K562 (cell line): ENCODE measurements around the gene LMOD1. TPM values are rescaled to one million over a fixed set of nuclear protein-coding genes. Genes with fewer than 3 reads are reported as not detected.
A peak's percentile ranks its signal among the peaks of the same experiment; 100 is the strongest.

Experiments used
- BRF2 ChIP-seq: IDR thresholded peaks from 3 replicates; pipeline ENCODE4 v1.6.1; 2011; ENCODE audit warnings: borderline replicate concordance, mild to moderate bottlenecking; ENCODE audit not compliant: insufficient read length, insufficient read depth
- CBFB ChIP-seq: sonication (generic); formaldehyde crosslinking; IDR thresholded peaks from 2 replicates; pipeline ENCODE4 v1.4.0; 2020; ENCODE audit warnings: mild to moderate bottlenecking, missing genetic modification reagents
- HDAC6 ChIP-seq: IDR thresholded peaks from 2 replicates; pipeline ENCODE4 v1.6.1; 2012; ENCODE audit warnings: low read depth, mild to moderate bottlenecking, control low read depth, inconsistent platforms, low read length, moderate library complexity
- HMGXB4 ChIP-seq: sonication (generic); formaldehyde crosslinking; IDR thresholded peaks from 2 replicates; pipeline ENCODE4 v1.8.1; 2023; ENCODE audit warnings: mild to moderate bottlenecking, missing genetic modification reagents
- L3MBTL2 ChIP-seq: fragments of 450-650 bp; IDR thresholded peaks from 2 replicates; pipeline ENCODE4 v1.6.1; 2016; ENCODE audit warnings: mild to moderate bottlenecking, moderate library complexity
- NCOA6 ChIP-seq: fragments of 450-650 bp; IDR thresholded peaks from 2 replicates; pipeline ENCODE4 v1.6.1; 2017; ENCODE audit warnings: mild to moderate bottlenecking
- NRF1 ChIP-seq, 2 experiments: fragments of 450-650 bp; IDR thresholded peaks in 1 of 2; conservative IDR thresholded peaks in 1 of 2; 2 replicates each; pipeline ENCODE4 v1.6.1; 2014; ENCODE audit warnings: mild to moderate bottlenecking in 2 of 2
- RCOR1 ChIP-seq, 2 experiments: IDR thresholded peaks; 2 replicates each; pipeline ENCODE4 v1.6.1; 2012; ENCODE audit warnings: low read depth in 2 of 2, low read length in 2 of 2, borderline replicate concordance in 1 of 2, improper control_type of control experiment in 1 of 2
- RFX1 ChIP-seq: fragments of 450-650 bp; IDR thresholded peaks from 2 replicates; pipeline ENCODE4 v1.6.1; 2016; ENCODE audit warnings: mild to moderate bottlenecking, moderate library complexity
- SMAD4 ChIP-seq: fragments of 250-450 bp; sonication (Bioruptor Pico); conservative IDR thresholded peaks from 2 replicates; pipeline ENCODE4 v1.8.0; 2021; ENCODE audit warnings: inconsistent platforms, mild to moderate bottlenecking, moderate library complexity
- SMARCB1 ChIP-seq: IDR thresholded peaks from 2 replicates; pipeline ENCODE4 v1.6.1; 2011; ENCODE audit warnings: improper control_type of control experiment, low read depth; ENCODE audit not compliant: insufficient read length
- TAF1 ChIP-seq: IDR thresholded peaks from 2 replicates; pipeline ENCODE4 v1.6.1; 2011; ENCODE audit warnings: mild to moderate bottlenecking, low read length, moderate library complexity; ENCODE audit not compliant: insufficient read depth, control insufficient read depth, severe bottlenecking; ENCODE audit errors: extremely low read depth
- TCF7 ChIP-seq: sonication (generic); IDR thresholded peaks from 2 replicates; pipeline ENCODE4 v1.6.1; 2016; ENCODE audit warnings: antibody characterized with exemption, borderline replicate concordance
- TRIM28 ChIP-seq: fragments of 450-650 bp; IDR thresholded peaks from 2 replicates; pipeline ENCODE4 v1.6.1; 2017
- UBTF ChIP-seq, 2 experiments: IDR thresholded peaks; 2 replicates each; pipeline ENCODE4 v1.6.1; 2012; ENCODE audit warnings: improper control_type of control experiment in 2 of 2, low read depth in 2 of 2, low read length in 2 of 2, borderline replicate concordance in 1 of 2
- ZBTB11 ChIP-seq, 3 experiments: fragments of 200-800 bp in 1 of 3; fragments of 250-450 bp in 1 of 3; fragments of 450-650 bp in 1 of 3; sonication (Bioruptor Pico) in 1 of 3; sonication (Bioruptor generic) in 1 of 3; formaldehyde crosslinking in 1 of 3; IDR thresholded peaks; 2 replicates each; pipeline versions ENCODE4 v1.6.1 to v1.8.0; 2016 to 2022; ENCODE audit warnings: mild to moderate bottlenecking in 2 of 3, missing genetic modification characterization in 2 of 3, missing compliant biosample characterization in 1 of 3, moderate library complexity in 1 of 3
- ZEB2 ChIP-seq: fragments of 450-650 bp; IDR thresholded peaks from 2 replicates; pipeline ENCODE4 v1.6.1; 2016
- ZNF165 ChIP-seq: fragments of 250-450 bp; sonication (Bioruptor Pico); IDR thresholded peaks from 2 replicates; pipeline ENCODE4 v1.4.0; 2020; ENCODE audit warnings: borderline replicate concordance
- polyA plus RNA-seq, 8 experiments: library from polyadenylated mRNA; depleted of rRNA in 4 of 8; stranded (reverse) in 5 of 8; unstranded in 3 of 8; fragments of >200 nt; fragmentation: Nextera tagmentation in 2 of 8; fragmentation: Illumina TruSeq in 1 of 8; extraction: Ambion mirVana in 2 of 8; extraction: Trizol in 1 of 8; gene quantifications; 2 replicates each; pipeline versions ENCODE4 v1.2.1 to v1.2.3, GENCODE V29; 2011 to 2014; ENCODE audit warnings: inconsistent platforms in 1 of 8, missing spikeins in 1 of 8
- total RNA-seq, 7 experiments: library from RNA; depleted of rRNA in 6 of 7; stranded (reverse); fragments of >200 nt in 6 of 7; fragmentation: Illumina TruSeq in 2 of 7; extraction: Trizol in 2 of 7; gene quantifications; 2 replicates each; pipeline versions ENCODE4 v1.2.1 to v1.2.3, GENCODE V29; 2011 to 2021; ENCODE audit warnings: low replicate concordance in 1 of 7

LMOD1 gene
- total and polyA plus RNA-seq, 9 of the 15 experiments (the other 6 are each of a cell fraction or from before 2014, with no cell fraction given) = 0.03 to 0.54 (median 0.38) TPM; not detected in 1

- peak in 2 of 3 experiments; percentile 82 to 97; a peak in 4 of 6 replicates for TF ChIP-seq ZBTB11 (CRISPR knock-in tag; IDR thresholded peaks at IDR 0.05)
- peak; percentile 72 for TF ChIP-seq SMAD4 (CRISPR knock-in tag)
- TF ChIP-seq NRF1 (conservative IDR thresholded peaks at IDR 0.05 in 1 of 2, IDR thresholded peaks at IDR 0.05 in 1 of 2) = peak; percentile 62 to 71
- no peak for TF ChIP-seq NCOA6
- peak; percentile 89 for TF ChIP-seq ZEB2
- peak; percentile 50 for TF ChIP-seq L3MBTL2
- no peak for TF ChIP-seq RFX1
- TF ChIP-seq RCOR1 (IDR thresholded peaks at IDR 0.05; ENCODE audit: borderline replicate concordance in 1 of 2, low read depth in 2 of 2, low read length in 2 of 2) = peak in 1 of 2 experiments; percentile 93; a peak in 1 of 4 replicates
- TF ChIP-seq HDAC6 = 0 out of 2 replicates have a peak, but pooled peaks have one; percentile 24
- no peak for TF ChIP-seq BRF2
- TF ChIP-seq HMGXB4 (CRISPR knock-in tag) = peak; percentile 31
- TF ChIP-seq UBTF (IDR thresholded peaks at IDR 0.05; ENCODE audit: borderline replicate concordance in 1 of 2, low read depth in 2 of 2, low read length in 2 of 2) = peak; percentile 92 to 98
- TF ChIP-seq ZNF165 (CRISPR knock-in tag) = peak; percentile 63; the same call in 1 of the 2 replicates
- TF ChIP-seq CBFB (CRISPR knock-in tag) = no peak
- peak; percentile 69 for TF ChIP-seq TAF1
- 0 out of 2 replicates have a peak, but pooled peaks have one; percentile 52 for TF ChIP-seq TCF7
- TF ChIP-seq TRIM28 = peak; percentile 47; the same call in 1 of the 2 replicates
- TF ChIP-seq SMARCB1 = peak; percentile 57
Measured at GRCh38 chr1:201982623-201983379, 36.5 kb upstream of the LMOD1 start, which contains the start of gene RNPEP (continued).
